ENCODE measurements around the gene LMX1A. TPM values are rescaled to one million over a fixed set of nuclear protein-coding genes. Genes with fewer than 3 reads are reported as not detected.

The LMX1A gene
- total and polyA plus RNA-seq, 2 experiments from 2014 or later = not detected

DNA sequence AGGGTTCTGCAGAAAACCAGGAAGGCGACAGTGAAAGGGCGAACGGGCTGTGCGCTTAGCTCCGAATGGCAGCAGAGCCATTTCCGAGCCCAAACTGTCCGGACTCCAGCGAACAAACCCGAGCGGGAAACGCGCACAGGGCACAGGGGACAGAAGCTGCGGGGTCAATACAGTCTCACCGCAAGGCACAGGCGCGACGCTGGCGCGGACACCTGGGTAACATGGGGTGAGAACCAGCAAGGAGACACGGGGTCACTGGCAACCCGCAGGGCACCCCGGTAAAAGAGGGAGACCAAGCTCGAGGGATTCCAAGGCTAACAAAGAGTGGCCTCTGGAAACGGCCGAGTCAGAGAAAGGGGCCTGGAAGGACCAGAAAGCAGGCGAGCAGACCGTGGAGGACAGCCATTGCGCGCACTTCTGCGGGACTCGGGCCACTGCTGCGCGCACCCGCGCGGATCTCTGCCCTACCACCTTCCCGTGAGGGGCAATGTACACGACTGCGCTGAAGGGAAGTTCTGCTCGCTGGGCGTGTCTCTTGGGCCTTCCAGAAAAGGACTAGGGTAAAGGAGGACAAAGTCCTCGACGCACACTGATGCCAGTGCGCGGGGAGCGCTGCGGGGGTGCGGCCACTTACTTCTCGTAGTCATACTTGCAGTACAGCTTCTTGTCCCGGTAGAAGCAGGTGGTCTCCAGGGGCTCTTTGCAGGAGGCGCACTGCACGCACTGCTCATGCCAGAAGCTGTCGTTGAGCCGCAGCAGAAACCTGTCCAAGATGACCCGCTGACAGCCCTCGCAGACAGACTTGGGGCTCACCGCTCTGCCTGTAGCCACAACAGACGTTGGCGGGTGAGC lies 3.8 kb downstream of the LMX1A start:
- peak overlapping the region; percentile 81 for H3K4me3 Mint-ChIP-seq
- Histone ChIP-seq H3F3A (replicated peaks; ENCODE audit: low read depth) (0 out of 2 replicates have a peak, but pooled peaks cover 6% of the 10 kb centered on the region), H3K27me3 (ENCODE audit: insufficient read depth) (peaks cover 98% of the 10 kb centered on the region), H4K20me1 (replicated peaks; ENCODE audit: insufficient read depth) (peaks cover 11% of the 10 kb centered on the region; the same call in 1 of the 2 replicates), H2AFZ (peak overlapping the region; percentile 68), H3K36me3 (ENCODE audit: insufficient read depth) (no peaks in the 10 kb centered on the region), H3K4me3 (peak overlapping the region; percentile 71), H3K4me1 (ENCODE audit: insufficient read depth) (peaks cover 74% of the 10 kb centered on the region), H3K79me2 (replicated peaks; ENCODE audit: insufficient read depth) (no peaks in the 10 kb centered on the region), H3K9me2 (ENCODE audit: insufficient read depth) (no peaks in the 10 kb centered on the region), H3K27ac (ENCODE audit: low read depth) (no peak overlapping the region), H3K4me2 (peak overlapping the region; percentile 98)
- TF ChIP-seq POLR2AphosphoS5 (IDR thresholded peaks at IDR 0.05; ENCODE audit: low read depth) (no peak), NANOG (IDR thresholded peaks at IDR 0.05; ENCODE audit: borderline replicate concordance) (no peak), CREB1 (CRISPR knock-in tag; IDR thresholded peaks at IDR 0.05; ENCODE audit: low read depth) (no peak), EZH2 (IDR thresholded peaks at IDR 0.05; ENCODE audit: low read depth, unreplicated experiment) (peak; percentile 89), EZH2phosphoT487 (IDR thresholded peaks at IDR 0.05; ENCODE audit: unreplicated experiment) (peak; percentile 81)
- TF ChIP-seq, protein P1, sequence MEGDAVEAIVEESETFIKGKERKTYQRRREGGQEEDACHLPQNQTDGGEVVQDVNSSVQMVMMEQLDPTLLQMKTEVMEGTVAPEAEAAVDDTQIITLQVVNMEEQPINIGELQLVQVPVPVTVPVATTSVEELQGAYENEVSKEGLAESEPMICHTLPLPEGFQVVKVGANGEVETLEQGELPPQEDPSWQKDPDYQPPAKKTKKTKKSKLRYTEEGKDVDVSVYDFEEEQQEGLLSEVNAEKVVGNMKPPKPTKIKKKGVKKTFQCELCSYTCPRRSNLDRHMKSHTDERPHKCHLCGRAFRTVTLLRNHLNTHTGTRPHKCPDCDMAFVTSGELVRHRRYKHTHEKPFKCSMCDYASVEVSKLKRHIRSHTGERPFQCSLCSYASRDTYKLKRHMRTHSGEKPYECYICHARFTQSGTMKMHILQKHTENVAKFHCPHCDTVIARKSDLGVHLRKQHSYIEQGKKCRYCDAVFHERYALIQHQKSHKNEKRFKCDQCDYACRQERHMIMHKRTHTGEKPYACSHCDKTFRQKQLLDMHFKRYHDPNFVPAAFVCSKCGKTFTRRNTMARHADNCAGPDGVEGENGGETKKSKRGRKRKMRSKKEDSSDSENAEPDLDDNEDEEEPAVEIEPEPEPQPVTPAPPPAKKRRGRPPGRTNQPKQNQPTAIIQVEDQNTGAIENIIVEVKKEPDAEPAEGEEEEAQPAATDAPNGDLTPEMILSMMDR (conservative IDR thresholded peaks at IDR 0.05; ENCODE audit: low read depth in 2 of 2) = no peak
- DNase-seq (ENCODE audit: low spot score) (peak; percentile 65), ATAC-seq (peak; percentile 8)
- H3K9me3 Mint-ChIP-seq = no peaks in the 10 kb centered on the region; the same call in 2 of the 3 replicates
- no peak overlapping the region for H3K27ac Mint-ChIP-seq
- H3K4me1 Mint-ChIP-seq = peaks cover 57% of the 10 kb centered on the region
- peaks cover 71% of the 10 kb centered on the region for H3K27me3 Mint-ChIP-seq (ENCODE audit: insufficient read depth, low read depth, poor library complexity)
- H3K36me3 Mint-ChIP-seq (ENCODE audit: low read depth) = no peaks in the 10 kb centered on the region

DNA sequence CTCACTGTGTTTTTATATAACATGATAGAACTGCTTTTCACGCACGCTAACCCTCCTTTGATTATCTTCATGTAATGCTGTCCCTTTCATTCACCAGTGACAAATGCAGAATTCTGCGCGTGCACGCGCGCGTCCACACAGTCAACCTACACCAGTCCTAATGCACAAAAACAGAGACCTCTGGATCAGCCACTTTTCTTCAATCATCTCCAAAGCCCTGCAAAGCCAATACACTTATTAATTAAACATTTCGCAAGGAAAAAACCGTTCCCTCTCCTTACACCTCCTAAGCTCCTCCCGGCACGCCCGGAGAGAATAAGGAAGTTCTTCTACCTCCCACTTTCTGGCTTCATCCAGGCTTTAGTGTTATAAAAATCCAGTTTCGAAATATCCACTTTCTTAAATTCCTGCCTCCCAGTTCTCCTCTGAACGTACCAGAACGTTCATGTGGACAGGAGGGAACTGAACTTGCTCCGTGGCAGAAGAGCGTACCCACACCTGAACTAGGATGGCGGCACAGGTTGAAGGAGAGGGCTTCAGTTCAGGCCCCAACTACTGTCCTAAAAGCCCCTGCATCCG lies 4.6 kb downstream of the LMX1A start:
- peak overlapping the region; percentile 81 for H3K4me3 Mint-ChIP-seq
- Histone ChIP-seq H3K36me3 (ENCODE audit: insufficient read depth) (no peaks in the 10 kb centered on the region), H3K4me1 (ENCODE audit: insufficient read depth) (peaks cover 73% of the 10 kb centered on the region), H3K4me3 (peak overlapping the region; percentile 71), H3K9me2 (ENCODE audit: insufficient read depth) (no peaks in the 10 kb centered on the region), H2AFZ (peak overlapping the region; percentile 68), H3K27me3 (ENCODE audit: insufficient read depth) (peaks cover 94% of the 10 kb centered on the region), H3K27ac (ENCODE audit: low read depth) (no peak overlapping the region), H3K4me2 (peak overlapping the region; percentile 98), H4K20me1 (replicated peaks; ENCODE audit: insufficient read depth) (peaks cover 5% of the 10 kb centered on the region; the same call in 1 of the 2 replicates), H3F3A (replicated peaks; ENCODE audit: low read depth) (0 out of 2 replicates have a peak, but pooled peaks cover 6% of the 10 kb centered on the region), H3K79me2 (replicated peaks; ENCODE audit: insufficient read depth) (no peaks in the 10 kb centered on the region)
- peaks cover 64% of the 10 kb centered on the region for H3K27me3 Mint-ChIP-seq (ENCODE audit: insufficient read depth, low read depth, poor library complexity)
- ATAC-seq (no peak), DNase-seq (ENCODE audit: low spot score) (peak; percentile 32)
- H3K4me1 Mint-ChIP-seq = peaks cover 59% of the 10 kb centered on the region
- no peak overlapping the region for H3K27ac Mint-ChIP-seq
- no peaks in the 10 kb centered on the region for H3K36me3 Mint-ChIP-seq (ENCODE audit: low read depth)
- TF ChIP-seq CREB1 (CRISPR knock-in tag; IDR thresholded peaks at IDR 0.05; ENCODE audit: low read depth) (no peak), POLR2AphosphoS5 (IDR thresholded peaks at IDR 0.05; ENCODE audit: low read depth) (no peak), STAT1 (IDR thresholded peaks at IDR 0.05; ENCODE audit: unreplicated experiment) (no peak), EZH2 (IDR thresholded peaks at IDR 0.05; ENCODE audit: low read depth, unreplicated experiment) (no peak), EZH2phosphoT487 (IDR thresholded peaks at IDR 0.05; ENCODE audit: unreplicated experiment) (no peak), NANOG (IDR thresholded peaks at IDR 0.05; ENCODE audit: borderline replicate concordance) (no peak)
- TF ChIP-seq, protein P1 (conservative IDR thresholded peaks at IDR 0.05; ENCODE audit: low read depth in 2 of 2) = no peak
- H3K9me3 Mint-ChIP-seq = no peaks in the 10 kb centered on the region; the same call in 2 of the 3 replicates

Measured in GM23338 (cell line).